Lung (tissue), 12 donors: ENCODE measurements around the gene ADI1. TPM values are rescaled to one million over a fixed set of nuclear protein-coding genes. Genes with fewer than 3 reads are reported as not detected.

Experiments
- ATAC-seq: fragments of 200-7000 bp; cut with Tn5 transposase; one replicate; pipeline ENCODE4 v1.9.1; 2020; ENCODE audit warnings: moderate number of reproducible peaks; ENCODE audit not compliant: insufficient read depth, low FRiP score
- DNase-seq, 3 donors: peaks; one replicate each; pipeline ENCODE4 v3.0.0-alpha.2; 2013 to 2017
- H3K27ac ChIP-seq, 2 donors: one replicate each; pipeline ENCODE4 v1.5.1; 2013; ENCODE audit warnings: mild to moderate bottlenecking in 2 of 2, moderate library complexity in 2 of 2, control low read depth in 1 of 2, inconsistent platforms in 1 of 2, low read depth in 1 of 2, low read length in 1 of 2
- H3K27me3 ChIP-seq, 3 donors: one replicate each; pipeline ENCODE4 v1.5.1; 2013; ENCODE audit warnings: low read length in 2 of 3; ENCODE audit not compliant: control insufficient read depth in 3 of 3, insufficient read depth in 3 of 3
- H3K36me3 ChIP-seq, 4 donors: one replicate each; pipeline ENCODE4 v1.5.1; 2013; ENCODE audit warnings: low read length in 4 of 4, mild to moderate bottlenecking in 1 of 4, moderate library complexity in 1 of 4; ENCODE audit not compliant: control insufficient read depth in 4 of 4, insufficient read depth in 4 of 4
- H3K4me1 ChIP-seq, 5 donors: one replicate each; pipeline ENCODE4 v1.5.1; 2013; ENCODE audit warnings: low read length in 5 of 5, mild to moderate bottlenecking in 2 of 5, moderate library complexity in 1 of 5; ENCODE audit not compliant: control insufficient read depth in 5 of 5, insufficient read depth in 5 of 5
- H3K4me3 ChIP-seq: one replicate; pipeline ENCODE4 v1.5.1; 2013; ENCODE audit warnings: mild to moderate bottlenecking, control low read depth, moderate library complexity
- H3K9ac ChIP-seq, 2 donors: one replicate each; pipeline ENCODE4 v1.5.1; 2013; ENCODE audit warnings: low read length in 2 of 2, control low read depth in 1 of 2; ENCODE audit not compliant: insufficient read depth in 1 of 2
- H3K9me3 ChIP-seq, 4 donors: one replicate each; pipeline ENCODE4 v1.5.1; 2013; ENCODE audit warnings: low read length in 3 of 4, mild to moderate bottlenecking in 1 of 4, moderate library complexity in 1 of 4; ENCODE audit not compliant: control insufficient read depth in 4 of 4, insufficient read depth in 3 of 4
- CTCF ChIP-seq: IDR thresholded peaks from 2 replicates; pipeline ENCODE4 v1.5.1; 2012; ENCODE audit warnings: mild to moderate bottlenecking; ENCODE audit errors: control extremely low read depth, extremely low read depth
- WGBS, 2 donors: extraction: QIAGEN DNeasy Blood & Tissue Kit; methylation state at CpG; one replicate each; pipeline ENCODE4 v1.1.7; 2013; 5-methylcytosine and 5-hydroxymethylcytosine counted together
- polyA plus RNA-seq, 2 donors: library from polyadenylated mRNA; stranded (reverse); fragments of 200-250 nt; gene quantifications; one replicate each; pipeline ENCODE4 v1.2.1, GENCODE V29; 2013
- total RNA-seq, 2 donors: library from RNA; depleted of rRNA in 1 of 2; stranded (reverse); fragments of >200 nt in 1 of 2; gene quantifications; one replicate each; pipeline ENCODE4 v1.2.1, GENCODE V29; 2014 to 2021
- donor health status: control.
- donor health status: control.
- donor health status: Bipolar disorder and iron deficiency.
- donor health status: healthy.
- donor health status: DM: yes; HTN: yes; CAD: no.

Gene ADI1
- total and polyA plus RNA-seq, 4 donors, result 46.8 to 65.2 (median 55.9) TPM

GRCh38 chr2:3563521-3563976 lies 44.2 kb upstream of the ADI1 start:
- WGBS, 2 donors, result 90 to 92% methylated on average over 5 of the region's 5 CpGs
- H3K4me1 ChIP-seq, result peaks cover 0 to 8% (median 0%) of the 10 kb centered on the region in 5 donors
- no peak overlapping the region for H3K4me3 ChIP-seq
- H3K27ac ChIP-seq, result no peak overlapping the region
- no peak for TF ChIP-seq CTCF
- DNase-seq (no peak), ATAC-seq (no peak)
- H3K36me3 ChIP-seq, result peaks cover 0 to 2% (median 0%) of the 10 kb centered on the region in 4 donors
- no peaks in the 10 kb centered on the region for H3K27me3 ChIP-seq
- no peak overlapping the region for H3K9ac ChIP-seq
- H3K9me3 ChIP-seq, result no peaks in the 10 kb centered on the region

GRCh38 chr2:3558205-3559014 lies 39.1 kb upstream of the ADI1 start, which contains the start of gene RNASEH1:
TSS of gene RNASEH1 (minus strand) at chr2:3558333. CDS start at chr2:3558260, 73 bp downstream.
- peak within 1 kb of the TSS; percentile 95 to 98 for H3K27ac ChIP-seq
- peaks cover 12 to 17% (median 13%) of the 10 kb centered on the region in 4 donors for H3K36me3 ChIP-seq
- no peaks in the 10 kb centered on the region for H3K9me3 ChIP-seq
- DNase-seq (peak; percentile 99), ATAC-seq (peak; percentile 99)
- 0% methylated on average over 67 of the region's 67 CpGs for WGBS, 2 donors
- H3K9ac ChIP-seq, result peak within 1 kb of the TSS; percentile 92 to 96
- no peak for TF ChIP-seq CTCF
- H3K27me3 ChIP-seq, result no peaks in the 10 kb centered on the region
- H3K4me3 ChIP-seq, result peak within 1 kb of the TSS; percentile 99
- peaks cover 0 to 16% (median 4%) of the 10 kb centered on the region in 5 donors for H3K4me1 ChIP-seq

GRCh38 chr2:3557639-3558204 lies 38.4 kb upstream of the ADI1 start:
- WGBS, 2 donors, result 0 to 1% methylated on average over 40 of the region's 40 CpGs
- DNase-seq (peak in 1 of 3 donors; percentile 6), ATAC-seq (peak; percentile 33)
- peak overlapping the region; percentile 93 to 98 for H3K27ac ChIP-seq
- H3K27me3 ChIP-seq, result no peaks in the 10 kb centered on the region
- H3K4me3 ChIP-seq, result peak overlapping the region; percentile 99
- H3K9me3 ChIP-seq, result no peaks in the 10 kb centered on the region
- peak overlapping the region; percentile 92 to 96 for H3K9ac ChIP-seq
- TF ChIP-seq CTCF, result no peak
- peaks cover 12 to 17% (median 13%) of the 10 kb centered on the region in 4 donors for H3K36me3 ChIP-seq
- peaks cover 0 to 16% (median 4%) of the 10 kb centered on the region in 5 donors for H3K4me1 ChIP-seq
